ENCODE results near the gene ADGRG4.

DNA sequence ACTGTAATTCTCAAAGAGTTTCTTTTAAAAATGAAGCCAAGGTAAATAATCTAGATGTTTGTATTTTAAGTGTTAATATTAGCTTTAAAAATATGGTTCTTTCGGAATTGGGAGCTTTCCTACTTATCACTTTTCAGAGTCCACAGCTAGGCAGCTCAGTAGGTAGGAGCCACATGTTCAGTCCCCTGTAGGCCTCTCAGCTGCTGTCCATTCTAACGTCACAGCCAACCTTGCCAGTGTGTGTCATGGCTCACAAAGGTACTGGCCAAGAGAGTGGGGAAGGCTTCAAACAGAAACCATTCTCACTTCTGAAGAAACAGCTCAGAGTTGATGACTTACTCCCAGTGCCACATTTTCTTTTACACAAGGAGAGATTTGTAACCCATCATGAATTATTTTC, 137.0 kb downstream of the ADGRG4 start:
- TF ChIP-seq, protein P1, sequence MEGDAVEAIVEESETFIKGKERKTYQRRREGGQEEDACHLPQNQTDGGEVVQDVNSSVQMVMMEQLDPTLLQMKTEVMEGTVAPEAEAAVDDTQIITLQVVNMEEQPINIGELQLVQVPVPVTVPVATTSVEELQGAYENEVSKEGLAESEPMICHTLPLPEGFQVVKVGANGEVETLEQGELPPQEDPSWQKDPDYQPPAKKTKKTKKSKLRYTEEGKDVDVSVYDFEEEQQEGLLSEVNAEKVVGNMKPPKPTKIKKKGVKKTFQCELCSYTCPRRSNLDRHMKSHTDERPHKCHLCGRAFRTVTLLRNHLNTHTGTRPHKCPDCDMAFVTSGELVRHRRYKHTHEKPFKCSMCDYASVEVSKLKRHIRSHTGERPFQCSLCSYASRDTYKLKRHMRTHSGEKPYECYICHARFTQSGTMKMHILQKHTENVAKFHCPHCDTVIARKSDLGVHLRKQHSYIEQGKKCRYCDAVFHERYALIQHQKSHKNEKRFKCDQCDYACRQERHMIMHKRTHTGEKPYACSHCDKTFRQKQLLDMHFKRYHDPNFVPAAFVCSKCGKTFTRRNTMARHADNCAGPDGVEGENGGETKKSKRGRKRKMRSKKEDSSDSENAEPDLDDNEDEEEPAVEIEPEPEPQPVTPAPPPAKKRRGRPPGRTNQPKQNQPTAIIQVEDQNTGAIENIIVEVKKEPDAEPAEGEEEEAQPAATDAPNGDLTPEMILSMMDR (tag by site-specific recombination; IDR thresholded peaks at IDR 0.05) = no peak
- TF ChIP-seq, protein P2, sequence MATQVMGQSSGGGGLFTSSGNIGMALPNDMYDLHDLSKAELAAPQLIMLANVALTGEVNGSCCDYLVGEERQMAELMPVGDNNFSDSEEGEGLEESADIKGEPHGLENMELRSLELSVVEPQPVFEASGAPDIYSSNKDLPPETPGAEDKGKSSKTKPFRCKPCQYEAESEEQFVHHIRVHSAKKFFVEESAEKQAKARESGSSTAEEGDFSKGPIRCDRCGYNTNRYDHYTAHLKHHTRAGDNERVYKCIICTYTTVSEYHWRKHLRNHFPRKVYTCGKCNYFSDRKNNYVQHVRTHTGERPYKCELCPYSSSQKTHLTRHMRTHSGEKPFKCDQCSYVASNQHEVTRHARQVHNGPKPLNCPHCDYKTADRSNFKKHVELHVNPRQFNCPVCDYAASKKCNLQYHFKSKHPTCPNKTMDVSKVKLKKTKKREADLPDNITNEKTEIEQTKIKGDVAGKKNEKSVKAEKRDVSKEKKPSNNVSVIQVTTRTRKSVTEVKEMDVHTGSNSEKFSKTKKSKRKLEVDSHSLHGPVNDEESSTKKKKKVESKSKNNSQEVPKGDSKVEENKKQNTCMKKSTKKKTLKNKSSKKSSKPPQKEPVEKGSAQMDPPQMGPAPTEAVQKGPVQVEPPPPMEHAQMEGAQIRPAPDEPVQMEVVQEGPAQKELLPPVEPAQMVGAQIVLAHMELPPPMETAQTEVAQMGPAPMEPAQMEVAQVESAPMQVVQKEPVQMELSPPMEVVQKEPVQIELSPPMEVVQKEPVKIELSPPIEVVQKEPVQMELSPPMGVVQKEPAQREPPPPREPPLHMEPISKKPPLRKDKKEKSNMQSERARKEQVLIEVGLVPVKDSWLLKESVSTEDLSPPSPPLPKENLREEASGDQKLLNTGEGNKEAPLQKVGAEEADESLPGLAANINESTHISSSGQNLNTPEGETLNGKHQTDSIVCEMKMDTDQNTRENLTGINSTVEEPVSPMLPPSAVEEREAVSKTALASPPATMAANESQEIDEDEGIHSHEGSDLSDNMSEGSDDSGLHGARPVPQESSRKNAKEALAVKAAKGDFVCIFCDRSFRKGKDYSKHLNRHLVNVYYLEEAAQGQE (tag by site-specific recombination; IDR thresholded peaks at IDR 0.05) = no peak
- no peak for TF ChIP-seq ZBTB17 (tag by site-specific recombination; IDR thresholded peaks at IDR 0.05)
- TF ChIP-seq, protein P3, sequence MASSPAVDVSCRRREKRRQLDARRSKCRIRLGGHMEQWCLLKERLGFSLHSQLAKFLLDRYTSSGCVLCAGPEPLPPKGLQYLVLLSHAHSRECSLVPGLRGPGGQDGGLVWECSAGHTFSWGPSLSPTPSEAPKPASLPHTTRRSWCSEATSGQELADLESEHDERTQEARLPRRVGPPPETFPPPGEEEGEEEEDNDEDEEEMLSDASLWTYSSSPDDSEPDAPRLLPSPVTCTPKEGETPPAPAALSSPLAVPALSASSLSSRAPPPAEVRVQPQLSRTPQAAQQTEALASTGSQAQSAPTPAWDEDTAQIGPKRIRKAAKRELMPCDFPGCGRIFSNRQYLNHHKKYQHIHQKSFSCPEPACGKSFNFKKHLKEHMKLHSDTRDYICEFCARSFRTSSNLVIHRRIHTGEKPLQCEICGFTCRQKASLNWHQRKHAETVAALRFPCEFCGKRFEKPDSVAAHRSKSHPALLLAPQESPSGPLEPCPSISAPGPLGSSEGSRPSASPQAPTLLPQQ (tag by site-specific recombination; IDR thresholded peaks at IDR 0.05) = no peak
- TF ChIP-seq, protein P4, sequence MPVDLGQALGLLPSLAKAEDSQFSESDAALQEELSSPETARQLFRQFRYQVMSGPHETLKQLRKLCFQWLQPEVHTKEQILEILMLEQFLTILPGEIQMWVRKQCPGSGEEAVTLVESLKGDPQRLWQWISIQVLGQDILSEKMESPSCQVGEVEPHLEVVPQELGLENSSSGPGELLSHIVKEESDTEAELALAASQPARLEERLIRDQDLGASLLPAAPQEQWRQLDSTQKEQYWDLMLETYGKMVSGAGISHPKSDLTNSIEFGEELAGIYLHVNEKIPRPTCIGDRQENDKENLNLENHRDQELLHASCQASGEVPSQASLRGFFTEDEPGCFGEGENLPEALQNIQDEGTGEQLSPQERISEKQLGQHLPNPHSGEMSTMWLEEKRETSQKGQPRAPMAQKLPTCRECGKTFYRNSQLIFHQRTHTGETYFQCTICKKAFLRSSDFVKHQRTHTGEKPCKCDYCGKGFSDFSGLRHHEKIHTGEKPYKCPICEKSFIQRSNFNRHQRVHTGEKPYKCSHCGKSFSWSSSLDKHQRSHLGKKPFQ (tag by site-specific recombination; IDR thresholded peaks at IDR 0.05) = no peak

All from HEK293 (cell line).